RWPE2 (cell line): Measurements from ENCODE around the gene LIN7B.
A peak's percentile ranks its signal among the peaks of the same experiment; 100 is the strongest.

ENCODE experiments used
- ATAC-seq: fragments of 200-7000 bp; cut with Tn5 transposase; 3 replicates; pipeline ENCODE4 v1.9.1; 2021; ENCODE audit warnings: low read depth
- DNase-seq: peaks from one replicate; pipeline ENCODE4 v3.0.0-alpha.2; 2020; ENCODE audit warnings: low spot score
- H3K27ac ChIP-seq: fragments of 450-650 bp; 2 replicates; pipeline ENCODE4 v1.5.1; 2017; ENCODE audit warnings: mild to moderate bottlenecking; ENCODE audit not compliant: poor library complexity, severe bottlenecking
- H3K27me3 ChIP-seq: fragments of 250-450 bp; sonication (Bioruptor Pico); 2 replicates; pipeline ENCODE4 v1.5.1; 2021; ENCODE audit warnings: mild to moderate bottlenecking, moderate library complexity; ENCODE audit not compliant: insufficient read depth, poor library complexity, severe bottlenecking
- H3K36me3 ChIP-seq: fragments of 250-450 bp; sonication (Bioruptor Pico); 2 replicates; pipeline ENCODE4 v1.5.1; 2020; ENCODE audit warnings: low read depth, mild to moderate bottlenecking, moderate library complexity
- H3K4me1 ChIP-seq: fragments of 250-450 bp; sonication (Bioruptor Pico); 2 replicates; pipeline ENCODE4 v1.5.1; 2021; ENCODE audit warnings: mild to moderate bottlenecking, moderate library complexity; ENCODE audit not compliant: insufficient read depth, poor library complexity, severe bottlenecking
- H3K4me3 ChIP-seq: fragments of 250-450 bp; sonication (Bioruptor Pico); 2 replicates; pipeline ENCODE4 v1.5.1; 2021; ENCODE audit warnings: mild to moderate bottlenecking, moderate library complexity; ENCODE audit not compliant: severe bottlenecking
- H3K9me3 ChIP-seq: fragments of 250-450 bp; sonication (Bioruptor Pico); 2 replicates; pipeline ENCODE4 v1.5.1; 2021; ENCODE audit warnings: mild to moderate bottlenecking, moderate library complexity; ENCODE audit not compliant: severe bottlenecking
- TF ChIP-seq, protein P1 (sequence below): fragments of 450-650 bp; IDR thresholded peaks from one replicate; pipeline ENCODE4 v1.5.1; 2017; ENCODE audit warnings: mild to moderate bottlenecking, moderate library complexity; ENCODE audit not compliant: poor library complexity, severe bottlenecking

The LIN7B gene

DNA sequence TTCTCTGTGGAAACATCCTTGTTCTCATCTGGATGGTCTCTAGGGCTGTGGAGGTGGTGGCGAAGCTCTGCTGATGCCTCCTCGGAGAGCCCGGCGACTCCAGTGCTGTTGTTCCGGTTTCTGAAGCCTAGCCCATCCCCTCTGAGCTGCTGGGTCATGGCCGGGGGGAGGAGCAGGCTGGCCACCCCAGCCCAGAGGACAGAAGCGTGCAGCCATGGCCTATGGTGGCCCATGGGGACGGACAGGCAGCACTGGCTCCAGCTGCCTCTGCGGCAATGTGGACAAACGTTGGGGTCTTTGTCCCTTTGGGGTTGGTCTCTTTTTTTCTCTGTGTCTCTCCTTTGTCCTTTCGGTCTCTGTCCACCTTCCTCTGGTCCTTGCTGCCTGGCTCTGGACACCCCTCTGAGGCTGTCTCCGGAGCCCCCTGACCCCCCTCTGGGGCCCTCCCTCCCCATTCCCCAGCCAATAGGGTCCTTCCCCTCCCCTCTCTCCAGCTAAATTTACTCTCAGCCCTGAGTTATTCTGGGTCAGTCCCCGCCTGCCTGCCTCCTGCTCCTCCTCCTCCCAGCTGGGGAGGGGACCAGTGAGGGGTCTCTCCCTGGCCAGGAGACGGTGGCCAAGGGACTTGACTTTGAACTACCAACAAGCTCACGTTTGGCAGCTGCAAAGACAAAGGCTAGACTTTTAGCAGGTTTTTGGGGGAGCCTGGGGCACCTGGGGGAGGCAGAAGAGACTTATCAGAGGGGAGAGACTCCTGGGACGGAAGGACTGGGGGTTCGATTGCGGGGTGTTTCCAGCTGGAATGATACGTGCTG, 41.0 kb downstream of the LIN7B start, which contains the start of gene HRC:
Gene HRC, minus strand, starts transcription at position 392 of the 815 bp plus-strand sequence. Its CDS starts 159 bp downstream, at position 233.
- ATAC-seq (no peak), DNase-seq (no peak)
- 0 out of 2 replicates have a peak, but pooled peaks cover 3% of the 10 kb centered on the region for H3K36me3 ChIP-seq
- peaks cover 3% of the 10 kb centered on the region for H3K4me1 ChIP-seq
- no peaks in the 10 kb centered on the region for H3K27me3 ChIP-seq
- TF ChIP-seq, protein P1, sequence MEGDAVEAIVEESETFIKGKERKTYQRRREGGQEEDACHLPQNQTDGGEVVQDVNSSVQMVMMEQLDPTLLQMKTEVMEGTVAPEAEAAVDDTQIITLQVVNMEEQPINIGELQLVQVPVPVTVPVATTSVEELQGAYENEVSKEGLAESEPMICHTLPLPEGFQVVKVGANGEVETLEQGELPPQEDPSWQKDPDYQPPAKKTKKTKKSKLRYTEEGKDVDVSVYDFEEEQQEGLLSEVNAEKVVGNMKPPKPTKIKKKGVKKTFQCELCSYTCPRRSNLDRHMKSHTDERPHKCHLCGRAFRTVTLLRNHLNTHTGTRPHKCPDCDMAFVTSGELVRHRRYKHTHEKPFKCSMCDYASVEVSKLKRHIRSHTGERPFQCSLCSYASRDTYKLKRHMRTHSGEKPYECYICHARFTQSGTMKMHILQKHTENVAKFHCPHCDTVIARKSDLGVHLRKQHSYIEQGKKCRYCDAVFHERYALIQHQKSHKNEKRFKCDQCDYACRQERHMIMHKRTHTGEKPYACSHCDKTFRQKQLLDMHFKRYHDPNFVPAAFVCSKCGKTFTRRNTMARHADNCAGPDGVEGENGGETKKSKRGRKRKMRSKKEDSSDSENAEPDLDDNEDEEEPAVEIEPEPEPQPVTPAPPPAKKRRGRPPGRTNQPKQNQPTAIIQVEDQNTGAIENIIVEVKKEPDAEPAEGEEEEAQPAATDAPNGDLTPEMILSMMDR: no peak
- no peak within 1 kb of the TSS for H3K27ac ChIP-seq
- H3K4me3 ChIP-seq: no peak within 1 kb of the TSS
- no peaks in the 10 kb centered on the region for H3K9me3 ChIP-seq

DNA sequence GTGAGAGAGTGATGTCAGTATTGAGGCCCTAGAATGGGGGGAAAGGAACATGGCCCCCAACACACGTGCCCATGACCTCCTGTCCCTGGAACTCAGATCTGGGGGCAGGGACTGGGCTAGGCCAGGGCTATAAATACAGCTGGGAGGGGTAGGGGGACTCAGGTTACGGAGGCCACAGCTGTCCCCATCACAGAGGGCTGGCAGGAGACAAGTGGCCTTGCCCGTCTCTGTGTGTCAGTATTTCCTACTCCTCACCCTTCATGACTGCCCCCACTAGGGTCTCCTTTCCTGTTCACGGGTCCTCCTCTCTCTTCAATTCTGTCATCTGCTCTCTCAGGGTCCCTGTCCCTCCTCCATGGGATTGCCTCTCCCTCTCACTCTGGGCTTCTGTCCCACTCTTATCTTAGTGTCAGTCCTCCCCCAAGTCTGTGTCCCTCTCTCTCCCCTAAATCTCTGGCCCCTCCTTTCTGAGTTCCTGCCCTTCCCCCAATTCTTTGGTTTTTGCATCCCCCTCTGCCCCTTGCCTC, 41.7 kb downstream of the LIN7B start:
- no peaks in the 10 kb centered on the region for H3K9me3 ChIP-seq
- no peak overlapping the region for H3K4me3 ChIP-seq
- TF ChIP-seq, protein P1: no peak
- DNase-seq (no peak), ATAC-seq (no peak)
- H3K27ac ChIP-seq: no peak overlapping the region
- 0 out of 2 replicates have a peak, but pooled peaks cover 3% of the 10 kb centered on the region for H3K36me3 ChIP-seq
- peaks cover 3% of the 10 kb centered on the region for H3K4me1 ChIP-seq
- no peaks in the 10 kb centered on the region for H3K27me3 ChIP-seq

DNA sequence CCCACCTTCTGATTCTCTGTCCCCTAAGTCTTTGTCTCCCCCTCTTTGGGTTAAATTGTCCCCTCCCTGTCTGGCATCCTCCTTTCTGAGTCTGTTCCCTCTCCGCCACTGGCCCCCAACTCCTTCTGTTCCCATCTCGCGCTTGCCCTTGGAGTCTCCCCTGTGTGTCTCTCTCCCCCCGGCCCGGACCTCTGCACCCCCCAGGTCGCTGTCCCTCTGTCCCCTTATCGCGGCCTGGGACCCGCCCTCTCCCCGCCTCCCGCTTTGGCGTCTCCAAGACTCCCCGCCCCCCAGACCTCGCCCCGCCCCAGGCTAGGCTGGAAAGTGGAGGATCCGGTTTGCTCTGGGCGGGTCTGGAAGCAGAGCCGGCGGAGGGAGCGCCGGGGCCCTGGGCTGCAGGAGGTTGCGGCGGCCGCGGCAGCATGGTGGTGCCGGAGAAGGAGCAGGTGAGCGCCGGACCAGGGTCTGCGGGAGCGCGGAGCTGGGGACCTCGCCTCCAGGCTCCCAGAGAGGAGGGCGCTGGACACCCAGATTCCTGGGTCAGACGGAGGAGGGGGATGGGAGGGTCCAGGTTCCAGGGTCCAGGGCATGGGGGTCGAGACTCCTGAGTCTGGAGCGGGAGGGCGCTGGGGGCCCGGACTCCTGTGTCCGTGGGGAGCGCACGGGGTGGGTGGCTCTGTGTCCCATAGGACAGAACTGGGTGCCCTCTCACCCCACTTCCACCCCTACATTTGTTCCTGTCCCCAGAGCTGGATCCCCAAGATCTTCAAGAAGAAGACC, 43.5 kb downstream of the LIN7B start, which contains the start of gene TRPM4:
Gene TRPM4, plus strand, starts transcription at position 348 of the 780 bp plus-strand sequence. Its CDS starts 75 bp downstream, at position 423.
- DNase-seq (peak; percentile 88), ATAC-seq (peak; percentile 97)
- Histone ChIP-seq H3K9me3 (no peaks in the 10 kb centered on the region), H3K27me3 (no peaks in the 10 kb centered on the region), H3K4me1 (peaks cover 3% of the 10 kb centered on the region), H3K4me3 (peak within 1 kb of the TSS; percentile 81), H3K36me3 (0 out of 2 replicates have a peak, but pooled peaks cover 3% of the 10 kb centered on the region), H3K27ac (peak within 1 kb of the TSS; percentile 32)
- TF ChIP-seq, protein P1: no peak

DNA sequence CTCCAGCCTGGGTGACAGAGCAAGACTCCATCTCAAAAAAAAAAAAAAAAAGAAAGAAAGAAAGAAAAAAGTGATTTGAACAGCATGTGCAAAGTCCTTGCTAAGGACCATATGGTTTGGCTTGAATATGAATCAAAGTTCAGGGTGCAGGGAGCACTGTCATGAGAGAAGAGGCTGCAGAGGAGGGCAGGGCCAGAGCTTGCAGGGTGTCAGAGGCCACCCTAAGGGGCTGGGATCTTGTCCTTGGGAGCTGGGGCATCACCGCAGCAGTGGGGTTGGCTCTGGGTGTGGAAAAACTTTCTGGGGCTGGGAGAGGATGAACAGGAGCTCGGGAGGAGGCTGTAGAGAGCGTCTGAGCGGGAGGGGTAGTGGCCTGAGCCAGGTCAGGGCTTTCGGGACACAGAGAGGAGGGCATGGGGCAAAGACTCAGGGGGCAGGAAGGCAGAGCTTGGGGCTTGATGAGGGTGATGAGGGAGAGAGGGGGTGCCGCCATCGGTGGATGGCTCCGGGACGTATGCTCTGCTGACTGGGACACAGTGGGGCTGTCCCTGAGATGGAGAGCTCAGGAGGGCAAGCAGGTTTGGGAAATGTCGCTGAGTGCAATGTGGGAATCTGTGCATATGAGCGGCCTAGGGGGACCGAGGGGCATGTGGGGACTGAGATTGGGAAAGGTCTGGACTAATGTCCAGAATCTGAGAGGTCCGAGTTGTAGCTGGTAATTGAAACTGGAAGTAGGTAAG, 46.5 kb downstream of the LIN7B start:
- Histone ChIP-seq H3K36me3 (0 out of 2 replicates have a peak, but pooled peaks cover 3% of the 10 kb centered on the region), H3K4me3 (no peak overlapping the region), H3K4me1 (peaks cover 3% of the 10 kb centered on the region), H3K27me3 (no peaks in the 10 kb centered on the region), H3K9me3 (no peaks in the 10 kb centered on the region), H3K27ac (no peak overlapping the region)
- DNase-seq (no peak), ATAC-seq (no peak)
- TF ChIP-seq, protein P1: no peak
